HUES48 (cell line): Measurements from ENCODE around the gene MGAT1.
A peak's percentile ranks its signal among the peaks of the same experiment; 100 is the strongest.

Source experiments
- H3K27ac ChIP-seq: one replicate; pipeline ENCODE4 v1.7.0; 2013; ENCODE audit warnings: low read depth, low read length, inconsistent platforms
- H3K27me3 ChIP-seq: 2 replicates; pipeline ENCODE4 v1.6.1; 2013; ENCODE audit warnings: mild to moderate bottlenecking, low read length; ENCODE audit not compliant: control insufficient read depth, insufficient read depth
- H3K36me3 ChIP-seq: 2 replicates; pipeline ENCODE4 v1.6.1; 2013; ENCODE audit warnings: low read length; ENCODE audit not compliant: control insufficient read depth, insufficient read depth
- H3K4me1 ChIP-seq: 2 replicates; pipeline ENCODE4 v1.6.1; 2013; ENCODE audit warnings: mild to moderate bottlenecking, low read length; ENCODE audit not compliant: control insufficient read depth, insufficient read depth
- H3K4me3 ChIP-seq: 2 replicates; pipeline ENCODE4 v1.5.1; 2013; ENCODE audit warnings: mild to moderate bottlenecking, low read depth, low read length
- H3K9ac ChIP-seq: 2 replicates; pipeline ENCODE4 v1.6.1; 2013; ENCODE audit warnings: mild to moderate bottlenecking, low read depth, low read length, moderate library complexity
- H3K9me3 ChIP-seq: 2 replicates; pipeline ENCODE4 v1.6.1; 2013; ENCODE audit warnings: low read length; ENCODE audit not compliant: control insufficient read depth, insufficient read depth

Gene MGAT1

DNA sequence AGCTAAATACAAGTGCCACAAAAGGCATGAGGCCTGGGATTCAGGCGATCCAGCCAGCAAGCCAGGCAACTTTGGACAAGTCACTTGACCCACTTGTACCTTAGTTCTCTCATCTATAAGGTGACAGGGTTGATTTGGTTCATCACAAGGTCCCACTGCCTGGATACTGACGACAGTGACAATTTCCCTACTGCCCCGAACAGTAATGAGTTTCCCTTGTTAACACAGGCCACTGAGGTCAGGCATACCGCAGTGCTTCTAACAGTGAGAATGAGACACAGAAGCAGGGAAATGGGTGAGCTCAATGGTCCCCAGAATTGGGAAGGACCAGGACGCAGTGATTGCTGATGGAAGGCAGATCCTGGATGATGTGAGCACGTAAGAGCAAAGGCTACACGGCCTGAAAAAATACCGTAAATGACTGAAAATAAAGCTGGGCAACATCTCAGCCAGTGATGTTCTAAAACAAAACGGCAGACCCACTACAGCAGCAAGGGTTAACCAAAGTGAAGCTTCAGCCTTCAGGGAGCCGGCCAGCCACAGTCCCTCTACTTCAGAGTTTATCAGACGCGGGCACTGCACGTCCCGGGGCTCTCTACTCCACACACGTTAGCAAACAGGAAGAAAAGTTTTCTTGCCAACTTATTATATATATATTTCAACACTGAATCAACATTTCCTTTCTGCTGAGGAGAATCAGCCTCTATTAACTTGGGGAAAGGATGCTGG is 846 bp downstream of the MGAT1 start:
- peak overlapping the region; percentile 21; the same call in 1 of the 2 replicates for H3K9ac ChIP-seq
- H3K4me1 ChIP-seq, result peaks cover 18% of the 10 kb centered on the region
- peak overlapping the region; percentile 95 for H3K4me3 ChIP-seq
- peak overlapping the region; percentile 94 for H3K27ac ChIP-seq
- H3K9me3 ChIP-seq, result no peaks in the 10 kb centered on the region
- H3K36me3 ChIP-seq, result peaks cover 15% of the 10 kb centered on the region
- H3K27me3 ChIP-seq, result no peaks in the 10 kb centered on the region

DNA sequence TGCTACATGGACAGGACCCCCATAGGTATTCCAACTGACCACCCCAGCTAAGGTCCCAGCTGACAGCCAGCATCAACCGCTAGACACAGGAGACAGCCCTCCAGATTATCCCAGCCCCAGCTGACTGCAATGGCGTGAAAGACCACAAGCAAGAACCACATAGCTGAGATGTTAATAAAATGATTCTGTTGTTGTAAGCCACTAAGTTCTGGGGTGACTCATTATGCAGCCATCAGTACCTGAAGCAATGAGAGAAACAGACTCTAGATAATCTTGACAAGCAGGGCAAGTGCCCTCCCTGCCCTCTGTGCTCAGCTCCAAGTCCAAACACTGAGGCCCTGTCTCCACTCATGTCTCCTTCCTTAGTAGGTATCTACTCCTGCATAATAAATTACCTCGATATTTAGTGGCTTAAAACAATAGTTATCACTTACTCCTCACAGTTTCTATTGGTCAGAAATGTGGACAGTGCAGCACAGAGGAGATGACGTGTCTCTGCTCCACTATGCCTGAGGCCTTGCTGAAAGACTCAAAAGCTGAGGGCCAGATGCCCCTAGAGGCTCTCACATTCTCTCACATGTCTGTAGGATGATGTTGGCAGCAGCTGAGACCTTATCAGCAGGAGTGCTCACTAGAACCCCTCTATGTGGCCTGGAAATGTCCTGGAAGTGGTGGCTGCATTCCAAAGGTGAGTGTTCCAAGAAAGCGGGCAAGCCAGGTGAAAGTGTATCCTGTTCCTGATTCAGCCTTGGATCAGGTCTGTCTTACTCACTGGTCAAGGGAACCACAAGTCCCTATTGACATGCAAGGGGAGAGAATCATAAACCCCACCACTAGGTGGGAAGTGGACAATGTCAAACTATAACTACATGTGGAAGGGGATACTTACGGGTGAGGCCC is 2.5 kb downstream of the MGAT1 start:
- Histone ChIP-seq H3K4me1 (peaks cover 23% of the 10 kb centered on the region), H3K27ac (no peak overlapping the region), H3K9me3 (no peaks in the 10 kb centered on the region), H3K9ac (no peak overlapping the region), H3K27me3 (no peaks in the 10 kb centered on the region), H3K4me3 (no peak overlapping the region), H3K36me3 (peaks cover 14% of the 10 kb centered on the region)

- H3K9me3 ChIP-seq, result no peaks in the 10 kb centered on the region
- H3K36me3 ChIP-seq, result peaks cover 12% of the 10 kb centered on the region
- H3K4me3 ChIP-seq, result no peak overlapping the region
- peaks cover 23% of the 10 kb centered on the region for H3K4me1 ChIP-seq
- H3K27ac ChIP-seq, result no peak overlapping the region
- no peaks in the 10 kb centered on the region for H3K27me3 ChIP-seq
- H3K9ac ChIP-seq, result no peak overlapping the region
These were observed 3.4 kb downstream of the MGAT1 start for GRCh38 chr5:180799194-180799593.

DNA sequence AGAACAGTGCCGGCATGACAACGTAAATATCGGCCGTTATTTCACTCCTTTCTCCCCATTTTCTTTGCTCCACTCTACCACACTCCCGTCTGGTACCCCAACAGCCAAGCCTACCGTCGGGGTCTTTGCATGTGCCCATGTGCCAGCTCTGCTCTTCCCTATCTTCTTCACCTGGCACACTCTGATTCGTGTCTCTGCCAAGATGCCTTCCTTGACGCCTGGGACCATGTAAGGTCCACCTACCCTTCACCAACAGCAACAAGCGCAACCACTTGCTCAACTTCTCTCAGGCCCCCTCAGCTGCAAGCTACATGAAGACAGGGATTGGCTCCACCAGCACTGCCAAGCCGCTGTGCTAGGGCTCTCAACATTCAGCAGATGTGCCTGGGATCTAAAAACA is 4.4 kb downstream of the MGAT1 start:
- H3K9me3 ChIP-seq, result no peaks in the 10 kb centered on the region
- H3K27ac ChIP-seq, result no peak overlapping the region
- H3K4me1 ChIP-seq, result peaks cover 17% of the 10 kb centered on the region
- H3K4me3 ChIP-seq, result no peak overlapping the region
- no peaks in the 10 kb centered on the region for H3K27me3 ChIP-seq
- H3K36me3 ChIP-seq, result peaks cover 15% of the 10 kb centered on the region
- H3K9ac ChIP-seq, result no peak overlapping the region

DNA sequence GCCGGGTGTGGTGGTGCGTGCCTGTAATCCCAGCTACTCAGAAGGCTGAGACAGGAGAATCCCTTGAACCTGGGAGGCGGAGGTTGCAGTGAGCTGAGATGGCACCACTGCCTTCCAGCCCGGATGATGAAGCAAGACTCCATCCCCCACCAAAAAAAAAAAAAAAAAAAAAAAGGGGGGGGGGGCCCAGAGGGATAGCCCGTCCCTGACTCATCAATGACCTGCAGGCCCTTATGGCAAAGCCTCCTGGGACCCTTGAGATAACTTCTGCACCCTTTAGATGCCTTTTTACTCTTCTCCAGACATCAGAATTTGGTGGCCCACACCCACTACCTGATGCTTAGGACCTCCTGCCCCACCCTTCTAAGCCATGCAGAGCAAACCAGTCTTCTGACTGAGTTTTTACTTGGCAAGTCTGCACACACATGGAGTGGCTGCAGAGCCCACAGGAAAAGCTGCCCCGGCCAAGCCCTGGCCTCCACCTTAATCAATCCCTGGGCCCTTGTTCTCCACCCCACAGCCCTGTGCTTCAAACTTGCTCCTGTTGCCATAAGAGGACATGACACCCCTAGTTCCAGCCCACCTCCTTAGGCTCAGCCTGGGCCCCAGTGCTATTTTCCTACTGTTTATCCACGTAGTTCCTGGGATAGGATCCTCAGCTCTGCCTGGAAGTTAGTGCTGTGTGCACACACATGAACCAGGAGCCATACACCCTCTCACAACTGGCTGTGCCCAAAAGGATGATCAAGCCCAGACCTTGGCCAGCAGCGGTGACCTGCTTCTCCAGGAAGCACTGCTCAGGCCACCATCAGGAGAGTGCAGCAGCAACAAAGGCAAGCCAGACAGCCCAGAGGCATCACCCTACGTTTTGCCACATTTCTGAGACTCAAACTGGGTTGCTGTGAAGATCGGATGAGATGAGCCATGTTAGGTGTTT is 5.1 kb downstream of the MGAT1 start:
- no peak overlapping the region for H3K27ac ChIP-seq
- H3K36me3 ChIP-seq, result peaks cover 21% of the 10 kb centered on the region
- no peaks in the 10 kb centered on the region for H3K27me3 ChIP-seq
- no peaks in the 10 kb centered on the region for H3K9me3 ChIP-seq
- no peak overlapping the region for H3K4me3 ChIP-seq
- peaks cover 17% of the 10 kb centered on the region for H3K4me1 ChIP-seq
- no peak overlapping the region for H3K9ac ChIP-seq

DNA sequence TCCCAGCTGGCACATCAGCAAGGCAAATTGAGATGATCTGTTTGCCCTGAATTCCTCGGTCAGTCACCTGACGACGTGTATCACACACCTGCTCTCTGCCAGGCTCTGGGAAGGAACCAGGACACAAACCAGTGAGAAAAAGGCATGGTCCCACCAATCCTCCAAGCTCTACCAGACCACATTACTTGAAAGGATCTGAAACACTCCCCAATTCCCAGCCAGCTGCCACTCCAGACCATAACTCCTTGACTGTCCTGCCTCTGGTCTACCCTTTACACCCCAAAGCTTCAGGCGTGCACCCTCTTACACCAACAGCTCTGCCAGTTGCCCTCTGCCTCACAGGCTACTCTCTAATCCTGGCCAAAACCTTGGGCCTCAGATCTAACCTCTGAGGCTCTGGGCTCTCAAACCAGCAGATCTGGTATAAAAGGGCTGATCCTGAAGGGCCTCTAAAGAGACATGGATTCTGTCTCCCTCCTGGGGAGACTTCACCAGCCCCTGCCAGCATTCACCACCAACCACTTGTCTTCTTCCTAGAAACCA is 6.8 kb downstream of the MGAT1 start:
- Histone ChIP-seq H3K27ac (no peak overlapping the region), H3K9ac (no peak overlapping the region), H3K27me3 (no peaks in the 10 kb centered on the region), H3K4me1 (peaks cover 11% of the 10 kb centered on the region), H3K9me3 (no peaks in the 10 kb centered on the region), H3K4me3 (no peak overlapping the region), H3K36me3 (peaks cover 37% of the 10 kb centered on the region)

GRCh38 chr5:180792965-180793287 is 9.7 kb downstream of the MGAT1 start:
- H3K36me3 ChIP-seq, result peaks cover 34% of the 10 kb centered on the region
- no peaks in the 10 kb centered on the region for H3K9me3 ChIP-seq
- no peak overlapping the region for H3K27ac ChIP-seq
- no peak overlapping the region for H3K4me3 ChIP-seq
- no peaks in the 10 kb centered on the region for H3K27me3 ChIP-seq
- peaks cover 13% of the 10 kb centered on the region for H3K4me1 ChIP-seq
- H3K9ac ChIP-seq, result no peak overlapping the region

- H3K9ac ChIP-seq, result no peak overlapping the region
- no peaks in the 10 kb centered on the region for H3K9me3 ChIP-seq
- H3K4me1 ChIP-seq, result peaks cover 18% of the 10 kb centered on the region
- no peaks in the 10 kb centered on the region for H3K27me3 ChIP-seq
- no peak overlapping the region for H3K27ac ChIP-seq
- no peak overlapping the region for H3K4me3 ChIP-seq
- peaks cover 34% of the 10 kb centered on the region for H3K36me3 ChIP-seq
These were observed 10.2 kb downstream of the MGAT1 start for GRCh38 chr5:180792287-180792964.

GRCh38 chr5:180791611-180792213 is 10.9 kb downstream of the MGAT1 start:
- no peaks in the 10 kb centered on the region for H3K9me3 ChIP-seq
- H3K4me3 ChIP-seq, result no peak overlapping the region
- peaks cover 25% of the 10 kb centered on the region for H3K4me1 ChIP-seq
- H3K9ac ChIP-seq, result no peak overlapping the region
- no peak overlapping the region for H3K27ac ChIP-seq
- peaks cover 34% of the 10 kb centered on the region for H3K36me3 ChIP-seq
- H3K27me3 ChIP-seq, result no peaks in the 10 kb centered on the region

- H3K36me3 ChIP-seq, result peaks cover 32% of the 10 kb centered on the region
- no peaks in the 10 kb centered on the region for H3K9me3 ChIP-seq
- no peak overlapping the region for H3K27ac ChIP-seq
- H3K4me1 ChIP-seq, result peaks cover 30% of the 10 kb centered on the region
- no peaks in the 10 kb centered on the region for H3K27me3 ChIP-seq
- H3K9ac ChIP-seq, result no peak overlapping the region
- H3K4me3 ChIP-seq, result no peak overlapping the region
These were observed 12.1 kb downstream of the MGAT1 start for GRCh38 chr5:180790524-180790923.
